ENCODE data around the gene CBX5. TPM values are rescaled to one million over a fixed set of nuclear protein-coding genes. Genes with fewer than 3 reads are reported as not detected.

The CBX5 gene
- total RNA-seq, 1 experiment from 2014 or later, result 130 TPM

DNA sequence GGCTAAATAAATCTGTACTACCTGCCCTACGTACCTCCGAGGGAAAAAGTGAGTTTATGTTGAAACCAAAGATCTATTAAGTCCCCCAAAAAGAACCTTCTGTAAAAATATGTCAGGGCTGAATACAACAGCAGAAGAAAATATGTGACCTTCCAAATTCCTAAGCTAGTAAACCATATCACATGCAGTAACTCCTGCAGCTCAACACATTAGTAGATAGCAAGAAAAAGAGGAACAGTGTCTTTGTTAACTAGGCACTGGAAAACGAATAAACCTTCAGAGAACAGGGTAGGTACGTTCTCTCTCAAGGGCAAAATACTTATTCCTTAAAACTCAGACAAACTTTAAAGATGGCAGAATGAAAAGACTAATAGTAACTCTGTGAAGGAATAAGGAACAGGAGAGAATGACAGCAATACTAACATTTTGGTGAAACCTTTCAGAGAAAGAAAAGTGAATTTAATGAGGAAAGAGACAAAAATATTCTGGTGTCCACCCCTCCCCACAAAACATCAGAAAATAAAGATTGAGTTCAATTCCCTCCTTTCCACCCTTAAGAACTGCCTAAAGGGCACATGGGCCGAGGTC, 18.0 kb downstream of the CBX5 start:
- TF ChIP-seq, protein P1, sequence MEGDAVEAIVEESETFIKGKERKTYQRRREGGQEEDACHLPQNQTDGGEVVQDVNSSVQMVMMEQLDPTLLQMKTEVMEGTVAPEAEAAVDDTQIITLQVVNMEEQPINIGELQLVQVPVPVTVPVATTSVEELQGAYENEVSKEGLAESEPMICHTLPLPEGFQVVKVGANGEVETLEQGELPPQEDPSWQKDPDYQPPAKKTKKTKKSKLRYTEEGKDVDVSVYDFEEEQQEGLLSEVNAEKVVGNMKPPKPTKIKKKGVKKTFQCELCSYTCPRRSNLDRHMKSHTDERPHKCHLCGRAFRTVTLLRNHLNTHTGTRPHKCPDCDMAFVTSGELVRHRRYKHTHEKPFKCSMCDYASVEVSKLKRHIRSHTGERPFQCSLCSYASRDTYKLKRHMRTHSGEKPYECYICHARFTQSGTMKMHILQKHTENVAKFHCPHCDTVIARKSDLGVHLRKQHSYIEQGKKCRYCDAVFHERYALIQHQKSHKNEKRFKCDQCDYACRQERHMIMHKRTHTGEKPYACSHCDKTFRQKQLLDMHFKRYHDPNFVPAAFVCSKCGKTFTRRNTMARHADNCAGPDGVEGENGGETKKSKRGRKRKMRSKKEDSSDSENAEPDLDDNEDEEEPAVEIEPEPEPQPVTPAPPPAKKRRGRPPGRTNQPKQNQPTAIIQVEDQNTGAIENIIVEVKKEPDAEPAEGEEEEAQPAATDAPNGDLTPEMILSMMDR (IDR thresholded peaks at IDR 0.05), result no peak
- TF ChIP-seq TCF7L2 (IDR thresholded peaks at IDR 0.05; ENCODE audit: low read depth, low read length), result no peak
- no peak for TF ChIP-seq SIN3A (IDR thresholded peaks at IDR 0.05; ENCODE audit: borderline replicate concordance, insufficient read depth, low read depth, low read length)
- no peak for TF ChIP-seq REST (IDR thresholded peaks at IDR 0.05; ENCODE audit: insufficient read depth in 1 of 2, low read depth in 2 of 2, low read length in 1 of 2)
- Histone ChIP-seq H3K36me3 (ENCODE audit: control insufficient read depth, insufficient read depth, low read length) (peaks cover 5% of the 10 kb centered on the region; the same call in 1 of the 2 replicates), H3K27me3 (ENCODE audit: control insufficient read depth, insufficient read depth, low read length) (no peaks in the 10 kb centered on the region), H3K4me3 (ENCODE audit: low read depth in 2 of 2, low read length in 2 of 2) (no peak overlapping the region), H3K4me1 (ENCODE audit: control insufficient read depth, insufficient read depth, low read length) (peaks cover 58% of the 10 kb centered on the region), H3K27ac (ENCODE audit: low read length) (peak overlapping the region; percentile 89), H3K9me3 (ENCODE audit: control insufficient read depth, insufficient read depth, low read depth, low read length) (no peaks in the 10 kb centered on the region)
- no TSS peak for BruUV-seq (replicated peaks)
- DNase-seq (ENCODE audit: low read depth, low spot score), result no peak
- POLR2A ChIA-PET, result interaction anchor here (0.7 to 2.7 kb wide), 2 partner anchors 18 kb away, joined by 5 to 10 read pairs; partner anchors contain the start of genes CBX5 and HNRNPA1
- in situ Hi-C loops (cut with HindIII; ENCODE audit: low pct_unique_long_range_greater_than_20kb, low sequenced_read_pairs), result no loop called here
- intact Hi-C loops (cut with micrococcal nuclease; ENCODE audit: unreplicated experiment), result no loop called here
- no peak for ATAC-seq
- CTCF ChIA-PET, result interaction anchor here (0.7 kb wide), 2 partner anchors 8 to 10 kb away, joined by 4 to 5 read pairs; no protein-coding TSS in a partner anchor

DNA sequence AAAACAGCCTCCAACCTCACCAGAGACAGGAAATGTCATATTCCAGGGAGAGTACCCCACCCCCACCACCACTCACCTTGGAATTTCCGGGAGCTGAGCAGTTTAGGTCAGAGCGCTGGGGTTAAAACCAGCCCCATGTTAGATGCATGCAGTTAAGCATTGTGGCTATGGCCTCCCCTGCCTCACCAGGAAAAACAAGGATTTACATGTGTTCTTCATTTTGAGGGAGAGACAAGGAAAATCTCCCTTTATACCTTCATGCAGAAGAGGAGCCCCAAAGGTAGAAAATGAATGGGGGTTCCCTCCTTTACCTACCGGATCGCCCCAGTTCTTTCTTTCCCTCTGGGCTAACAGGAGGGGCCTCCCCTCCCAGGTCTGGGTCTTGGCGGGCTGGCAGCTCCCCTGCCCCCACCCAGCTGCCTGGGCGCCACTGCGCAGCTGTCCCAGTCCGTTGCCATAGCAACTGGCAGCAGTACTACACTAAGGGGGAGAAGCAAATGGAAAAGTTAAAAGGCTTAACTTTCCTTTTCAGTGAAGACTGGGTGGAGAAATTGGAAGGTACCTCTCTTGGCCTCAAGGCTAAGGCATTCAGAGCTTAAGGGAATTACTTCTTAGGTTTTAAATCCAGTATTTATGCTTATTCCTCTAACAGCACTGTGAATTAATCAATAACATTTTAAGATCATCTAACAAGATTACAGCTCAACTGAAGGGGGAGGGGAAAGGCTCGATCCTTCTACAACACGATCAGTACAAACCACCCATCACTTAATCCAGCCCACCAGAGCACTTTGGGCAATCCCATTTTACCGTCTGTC, 20.5 kb downstream of the CBX5 start:
- Histone ChIP-seq H3K9me3 (ENCODE audit: control insufficient read depth, insufficient read depth, low read depth, low read length) (no peaks in the 10 kb centered on the region), H3K36me3 (ENCODE audit: control insufficient read depth, insufficient read depth, low read length) (peaks cover 5% of the 10 kb centered on the region; the same call in 1 of the 2 replicates), H3K27ac (ENCODE audit: low read length) (peak overlapping the region; percentile 99), H3K27me3 (ENCODE audit: control insufficient read depth, insufficient read depth, low read length) (no peaks in the 10 kb centered on the region), H3K4me3 (ENCODE audit: low read depth in 2 of 2, low read length in 2 of 2) (peak overlapping the region; percentile 29 to 52), H3K4me1 (ENCODE audit: control insufficient read depth, insufficient read depth, low read length) (peaks cover 56% of the 10 kb centered on the region)
- in situ Hi-C loops (cut with HindIII; ENCODE audit: low pct_unique_long_range_greater_than_20kb, low sequenced_read_pairs), result no loop called here
- ChIA-PET CTCF (interaction anchor here (1.5 kb wide), 1 partner anchor 8 kb away, joined by 3 read pairs; no protein-coding TSS in a partner anchor), POLR2A (interaction anchor here (0.6 to 2.7 kb wide), 7 partner anchors 13 to 98 kb away, joined by 3 to 24 read pairs (median 6); partner anchors contain the start of genes CBX5 and HNRNPA1)
- no TSS peak for BruUV-seq (replicated peaks)
- TF ChIP-seq REST (IDR thresholded peaks at IDR 0.05; ENCODE audit: insufficient read depth in 1 of 2, low read depth in 2 of 2, low read length in 1 of 2), result no peak
- TF ChIP-seq, protein P1 (IDR thresholded peaks at IDR 0.05), result no peak
- no peak for TF ChIP-seq SIN3A (IDR thresholded peaks at IDR 0.05; ENCODE audit: borderline replicate concordance, insufficient read depth, low read depth, low read length)
- TF ChIP-seq POLR2AphosphoS5 (IDR thresholded peaks at IDR 0.05; ENCODE audit: low read depth, low read length), result peak; percentile 62
- TF ChIP-seq TCF7L2 (IDR thresholded peaks at IDR 0.05; ENCODE audit: low read depth, low read length), result no peak
- intact Hi-C loops (cut with micrococcal nuclease; ENCODE audit: unreplicated experiment), result no loop called here
- DNase-seq (ENCODE audit: low read depth, low spot score), result no peak
- peak; percentile 92 for ATAC-seq
